HUES6 (cell line): ENCODE results near the gene PIK3CD.
"Not testable (repeated sequence)": the region's sequence is repeated elsewhere in the genome, so short reads cannot be mapped to it uniquely, and the experiment has no call there.

Experiments
- H3K27ac ChIP-seq: 2 replicates; pipeline ENCODE4 v1.7.0; 2013; ENCODE audit warnings: low read depth, mild to moderate bottlenecking, low read length, inconsistent platforms
- H3K27me3 ChIP-seq: 2 replicates; pipeline ENCODE4 v1.6.1; 2013; ENCODE audit warnings: low read length; ENCODE audit not compliant: control insufficient read depth, insufficient read depth
- H3K36me3 ChIP-seq: 2 replicates; pipeline ENCODE4 v1.6.1; 2013; ENCODE audit warnings: low read length; ENCODE audit not compliant: control insufficient read depth, insufficient read depth
- H3K4me1 ChIP-seq: 2 replicates; pipeline ENCODE4 v1.6.1; 2013; ENCODE audit warnings: low read length; ENCODE audit not compliant: control insufficient read depth, insufficient read depth
- H3K4me3 ChIP-seq: 2 replicates; pipeline ENCODE4 v1.5.1; 2013; ENCODE audit warnings: low read depth, low read length
- H3K9ac ChIP-seq: one replicate; pipeline ENCODE4 v1.6.1; 2013; ENCODE audit warnings: mild to moderate bottlenecking, low read length
- H3K9me3 ChIP-seq: 2 replicates; pipeline ENCODE4 v1.6.1; 2013; ENCODE audit warnings: low read depth, low read length; ENCODE audit not compliant: control insufficient read depth, insufficient read depth

Gene PIK3CD

DNA sequence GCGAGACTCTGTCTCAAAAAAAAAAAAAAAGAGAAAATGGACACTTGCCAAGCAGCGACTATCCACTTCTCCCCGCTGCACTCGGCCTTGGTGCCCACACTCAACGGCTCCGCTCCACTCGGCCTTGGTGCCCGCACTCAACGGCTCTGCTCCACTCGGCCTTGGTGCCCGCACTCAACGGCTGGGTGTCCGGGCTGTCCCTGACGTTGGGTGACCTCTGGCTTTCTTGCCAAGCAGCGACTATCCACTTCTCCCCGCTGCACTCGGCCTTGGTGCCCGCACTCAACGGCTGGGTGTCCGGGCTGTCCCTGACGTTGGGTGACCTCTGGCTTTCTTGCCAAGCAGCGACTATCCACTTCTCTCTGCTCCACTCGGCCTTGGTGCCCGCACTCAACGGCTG lies 110.9 kb downstream of the PIK3CD start:
- not testable (repeated sequence) for H3K9me3 ChIP-seq, H3K9ac ChIP-seq, H3K27me3 ChIP-seq, H3K27ac ChIP-seq, H3K4me3 ChIP-seq
- peaks cover 15% of the 10 kb centered on the region for H3K36me3 ChIP-seq
- H3K4me1 ChIP-seq, result peaks cover 33% of the 10 kb centered on the region

DNA sequence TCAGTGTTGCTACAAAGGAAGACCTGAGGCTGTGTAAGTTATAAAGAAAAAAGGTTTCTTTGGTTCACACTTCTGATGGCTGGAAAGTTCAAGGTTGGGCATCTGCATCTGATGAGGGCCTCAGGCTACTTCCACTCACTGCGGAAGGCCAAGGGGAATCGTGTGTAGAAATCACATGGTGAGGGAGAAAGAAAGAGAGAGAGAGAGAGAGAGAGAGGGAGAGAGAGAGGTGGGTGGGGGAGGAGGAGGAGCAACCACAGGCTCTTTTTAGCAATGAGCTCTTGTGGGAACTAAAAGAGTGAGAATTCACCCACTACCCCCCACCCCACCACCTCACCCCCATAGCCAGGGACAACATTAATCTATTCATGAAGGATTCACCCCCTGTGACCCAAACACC lies 112.4 kb downstream of the PIK3CD start:
- H3K27me3 ChIP-seq, result no peaks in the 10 kb centered on the region
- H3K27ac ChIP-seq, result no peak overlapping the region
- H3K4me1 ChIP-seq, result peaks cover 29% of the 10 kb centered on the region
- H3K9ac ChIP-seq, result no peak overlapping the region
- H3K36me3 ChIP-seq, result peaks cover 10% of the 10 kb centered on the region; the same call in 1 of the 2 replicates
- H3K4me3 ChIP-seq, result no peak overlapping the region
- no peaks in the 10 kb centered on the region for H3K9me3 ChIP-seq

DNA sequence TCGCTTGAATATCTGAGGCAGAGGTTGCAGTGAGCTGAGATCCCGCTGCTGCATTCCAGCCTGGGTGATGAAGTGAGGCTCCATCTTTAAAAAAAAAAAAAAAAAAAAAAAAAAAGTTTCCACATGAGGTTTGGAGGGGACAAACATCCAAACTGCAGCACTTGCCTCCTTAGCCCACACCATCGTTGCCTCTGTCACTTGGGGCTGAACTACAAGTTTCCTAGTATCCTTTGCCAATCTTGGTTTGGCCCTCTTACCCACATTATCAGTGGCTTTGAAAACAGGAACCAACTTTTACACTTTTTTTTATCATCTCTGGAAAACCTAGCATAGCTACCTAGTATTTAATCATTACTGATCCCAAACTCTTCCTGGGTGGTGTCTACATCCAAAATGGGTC lies 113.0 kb downstream of the PIK3CD start:
- Histone ChIP-seq H3K36me3 (peaks cover 9% of the 10 kb centered on the region; the same call in 1 of the 2 replicates), H3K9me3 (no peaks in the 10 kb centered on the region), H3K9ac (no peak overlapping the region), H3K27me3 (no peaks in the 10 kb centered on the region), H3K27ac (no peak overlapping the region), H3K4me1 (peaks cover 29% of the 10 kb centered on the region), H3K4me3 (no peak overlapping the region)

DNA sequence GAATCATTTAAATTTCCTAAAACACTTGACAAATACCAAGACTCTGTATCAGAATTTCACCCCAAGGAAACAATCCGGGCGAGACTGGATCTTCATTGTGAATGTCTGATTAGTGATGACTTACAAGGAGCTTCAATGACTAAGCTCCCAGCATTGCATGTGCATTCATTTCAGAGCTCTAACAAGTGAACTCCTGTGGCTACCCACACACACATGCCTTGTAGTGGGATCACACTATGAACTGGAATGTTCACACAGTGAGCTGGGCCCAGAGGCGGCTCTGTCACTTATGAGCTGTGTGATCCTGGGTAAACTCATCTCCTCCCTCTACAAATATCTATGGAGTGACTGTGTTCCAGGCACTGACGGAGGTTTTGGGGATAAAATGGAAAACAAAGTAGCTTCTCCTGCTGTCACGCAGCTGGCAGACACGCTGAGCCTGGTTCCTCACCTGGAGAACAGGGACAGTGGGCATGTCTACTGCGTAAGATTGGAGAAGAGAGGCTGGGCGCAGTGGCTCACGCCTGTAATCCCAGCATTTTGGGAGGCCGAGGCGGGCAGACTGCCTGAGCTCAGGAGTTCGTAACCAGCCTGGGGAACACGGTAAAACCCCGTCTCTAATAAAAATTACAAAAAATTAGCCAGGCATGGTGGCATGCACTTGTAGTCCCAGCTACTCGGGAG lies 115.4 kb downstream of the PIK3CD start:
- Histone ChIP-seq H3K4me1 (peaks cover 18% of the 10 kb centered on the region), H3K27ac (no peak overlapping the region), H3K9ac (no peak overlapping the region)

DNA sequence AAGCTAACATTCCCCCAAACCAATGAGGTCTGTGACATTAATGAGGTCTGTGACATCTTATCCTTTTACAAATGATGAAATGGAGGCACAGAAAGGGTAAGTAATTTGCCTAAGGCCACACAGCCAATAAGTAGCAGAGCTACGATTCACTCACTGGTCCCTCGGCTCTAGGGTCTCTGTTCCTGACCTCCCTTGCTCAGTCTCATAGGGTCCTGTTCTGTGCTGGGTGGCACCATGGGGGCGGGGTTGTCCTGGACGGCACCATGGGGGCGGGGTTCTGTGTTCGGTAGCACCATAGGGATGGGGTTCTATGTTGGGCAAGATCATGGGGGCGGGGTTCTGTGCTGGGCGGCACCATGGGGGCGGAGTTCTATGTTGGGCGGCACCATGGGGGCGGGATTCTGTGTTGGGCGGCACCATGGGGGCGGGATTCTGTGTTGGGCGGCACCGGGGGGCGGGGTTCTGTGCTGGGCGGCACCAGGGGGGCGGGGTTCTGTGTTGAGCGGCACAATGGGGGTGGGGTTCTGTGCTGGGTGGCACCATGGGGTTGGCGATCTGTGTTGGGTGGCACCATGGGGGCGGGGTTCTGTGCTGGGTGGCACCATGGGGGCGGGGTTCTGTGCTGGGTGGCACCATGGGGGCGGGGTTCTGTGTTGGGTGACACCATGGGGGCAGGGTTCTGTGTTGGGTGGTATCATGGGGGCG lies 116.6 kb downstream of the PIK3CD start:
- peaks cover 17% of the 10 kb centered on the region for H3K4me1 ChIP-seq
- no peak overlapping the region for H3K9ac ChIP-seq
- H3K27ac ChIP-seq, result no peak overlapping the region
- H3K4me3 ChIP-seq, result no peak overlapping the region
- no peaks in the 10 kb centered on the region for H3K9me3 ChIP-seq
- no peaks in the 10 kb centered on the region for H3K27me3 ChIP-seq
- peaks cover 19% of the 10 kb centered on the region for H3K36me3 ChIP-seq

More for the DNA sequence above, 115.4 kb downstream of the PIK3CD start:
- Histone ChIP-seq H3K9me3 (no peaks in the 10 kb centered on the region), H3K36me3 (peaks cover 11% of the 10 kb centered on the region; the same call in 1 of the 2 replicates), H3K4me3 (no peak overlapping the region), H3K27me3 (no peaks in the 10 kb centered on the region)

DNA sequence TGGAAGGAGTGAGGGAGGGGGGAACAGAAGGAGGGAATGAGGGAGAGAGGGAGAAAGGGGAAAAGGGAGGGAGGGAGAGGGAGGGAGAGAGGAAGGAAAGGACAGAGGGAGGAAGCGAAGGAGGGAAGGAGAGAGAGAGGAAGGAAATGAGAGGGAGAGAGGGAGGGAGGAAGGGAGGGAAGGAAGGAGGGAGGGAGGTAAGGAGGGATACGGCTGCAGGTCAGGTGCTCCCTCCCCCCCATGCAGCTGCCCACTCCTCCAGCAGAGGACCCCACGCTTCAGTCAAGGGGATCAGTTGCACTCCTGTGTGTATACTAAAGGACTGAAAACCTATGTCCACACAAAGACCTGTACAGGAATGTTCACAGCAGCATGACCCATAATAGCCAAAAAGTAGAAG lies 117.5 kb downstream of the PIK3CD start:
- Histone ChIP-seq H3K9ac (no peak overlapping the region), H3K4me3 (no peak overlapping the region), H3K27me3 (no peaks in the 10 kb centered on the region), H3K9me3 (no peaks in the 10 kb centered on the region), H3K36me3 (peaks cover 13% of the 10 kb centered on the region), H3K27ac (no peak overlapping the region), H3K4me1 (peaks cover 15% of the 10 kb centered on the region)

DNA sequence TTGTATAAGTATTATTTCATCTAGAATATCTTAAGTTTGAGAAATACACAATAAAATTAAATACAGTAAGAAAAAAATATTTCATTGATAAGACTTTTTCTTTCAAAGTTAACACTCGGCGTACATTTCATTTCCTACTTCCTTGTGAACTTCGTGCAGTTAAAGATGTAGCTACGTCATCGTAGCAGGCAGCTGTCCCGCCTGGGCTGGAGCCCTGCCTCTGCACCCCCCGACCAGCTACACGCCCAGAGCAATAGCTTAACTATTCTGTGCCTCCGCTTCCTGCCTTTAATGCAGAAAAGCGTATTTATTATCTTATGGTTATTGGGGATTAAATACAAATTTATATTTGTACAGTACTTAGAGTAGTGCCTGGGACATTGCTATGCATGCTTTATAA lies 118.8 kb downstream of the PIK3CD start:
- Histone ChIP-seq H3K36me3 (peaks cover 13% of the 10 kb centered on the region), H3K27me3 (no peaks in the 10 kb centered on the region), H3K9ac (no peak overlapping the region), H3K9me3 (no peaks in the 10 kb centered on the region), H3K27ac (no peak overlapping the region), H3K4me1 (peaks cover 10% of the 10 kb centered on the region), H3K4me3 (no peak overlapping the region)

DNA sequence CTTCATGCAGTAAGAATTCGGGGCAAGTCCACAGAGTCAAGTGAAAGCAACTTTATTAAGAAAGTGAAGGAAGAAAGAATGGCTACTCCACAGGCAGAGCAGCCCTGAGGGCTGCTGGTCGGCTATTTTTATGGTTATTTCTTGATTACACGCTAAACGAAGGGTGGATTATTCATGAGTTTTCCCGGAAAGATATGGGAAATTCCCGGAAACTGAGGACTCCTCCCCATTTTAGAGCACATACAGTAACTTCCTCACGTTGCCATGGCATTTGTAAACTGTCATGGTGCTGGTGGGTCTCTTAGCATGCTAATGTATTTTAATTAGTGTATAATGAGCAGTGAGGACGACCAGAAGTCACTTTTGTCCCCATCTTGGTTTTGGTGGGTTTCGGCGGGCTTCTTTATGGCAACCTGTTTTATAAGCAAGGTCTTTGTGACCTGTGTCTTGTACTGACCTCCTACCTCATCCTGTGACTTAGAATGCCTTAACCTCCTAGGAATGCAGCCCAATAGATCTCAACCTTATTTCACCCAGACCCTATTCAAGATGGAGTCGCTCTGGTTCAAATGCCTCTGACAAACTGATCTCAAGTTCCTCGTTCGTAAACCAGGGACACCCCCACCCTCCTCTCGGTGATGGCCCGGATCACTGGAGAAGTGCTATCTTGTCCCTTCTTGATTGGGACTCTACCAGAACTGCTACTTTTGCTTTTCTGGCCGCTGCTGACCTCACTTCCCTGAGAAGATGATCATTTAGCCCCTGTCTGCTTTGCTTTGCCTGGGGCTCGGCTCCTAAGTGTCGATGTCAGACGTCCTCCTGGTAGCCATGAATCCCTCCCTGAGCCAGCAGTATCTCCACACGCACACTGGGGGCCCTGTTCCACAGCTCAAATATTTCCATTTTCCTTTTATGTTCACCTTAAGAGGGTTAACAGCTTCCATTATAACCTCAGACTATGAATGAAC lies 123.5 kb downstream of the PIK3CD start:
- H3K27me3 ChIP-seq, result no peaks in the 10 kb centered on the region
- no peaks in the 10 kb centered on the region for H3K9me3 ChIP-seq
- H3K9ac ChIP-seq, result no peak overlapping the region
- peaks cover 13% of the 10 kb centered on the region for H3K36me3 ChIP-seq
- H3K27ac ChIP-seq, result no peak overlapping the region
- 0 out of 2 replicates have a peak, but pooled peaks cover 7% of the 10 kb centered on the region for H3K4me1 ChIP-seq
- H3K4me3 ChIP-seq, result no peak overlapping the region

DNA sequence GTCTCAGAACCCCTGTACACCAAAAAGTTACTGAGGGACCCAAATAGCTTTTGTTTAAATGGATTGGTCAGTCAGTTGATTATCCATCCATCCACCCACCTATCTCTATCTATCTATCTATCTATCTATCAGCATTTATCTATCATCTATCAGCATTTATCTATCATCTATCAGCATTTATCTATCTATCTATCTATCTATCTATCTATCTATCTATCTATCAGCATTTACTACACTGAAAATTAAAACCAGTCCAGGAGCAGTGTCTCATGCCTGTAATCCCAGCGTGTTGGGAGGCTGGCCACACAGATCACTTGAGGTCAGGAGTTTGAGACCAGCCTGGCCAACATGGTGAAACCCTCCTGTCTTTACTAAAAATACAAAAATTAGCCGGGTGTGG lies 125.2 kb downstream of the PIK3CD start:
- H3K27ac ChIP-seq, result no peak overlapping the region

More for the DNA sequence above, 125.2 kb downstream of the PIK3CD start:
- Histone ChIP-seq H3K4me1 (0 out of 2 replicates have a peak, but pooled peaks cover 7% of the 10 kb centered on the region), H3K9ac (no peak overlapping the region), H3K4me3 (no peak overlapping the region), H3K36me3 (peaks cover 10% of the 10 kb centered on the region), H3K27me3 (no peaks in the 10 kb centered on the region), H3K9me3 (no peaks in the 10 kb centered on the region)
